BLaER1 (cell line): Measurements from ENCODE around the gene UNC5B.

Experiments
- H3K27ac ChIP-seq: shearing (Covaris generic); formaldehyde crosslinking; 2 replicates; pipeline ENCODE4 v1.8.1; 2022
- H3K27me3 ChIP-seq: shearing (Covaris generic); formaldehyde crosslinking; 2 replicates; pipeline ENCODE4 v1.8.1; 2022
- H3K36me3 ChIP-seq: shearing (Covaris generic); formaldehyde crosslinking; 2 replicates; pipeline ENCODE4 v1.8.1; 2022
- H3K4me1 ChIP-seq: shearing (Covaris generic); formaldehyde crosslinking; 2 replicates; pipeline ENCODE4 v1.8.1; 2022
- H3K4me2 ChIP-seq: shearing (Covaris generic); formaldehyde crosslinking; 2 replicates; pipeline ENCODE4 v1.8.1; 2022
- H3K4me3 ChIP-seq: shearing (Covaris generic); formaldehyde crosslinking; 2 replicates; pipeline ENCODE4 v1.8.1; 2022
- H3K9ac ChIP-seq: shearing (Covaris generic); formaldehyde crosslinking; 2 replicates; pipeline ENCODE4 v1.8.1; 2022
- H3K9me3 ChIP-seq: shearing (Covaris generic); formaldehyde crosslinking; 2 replicates; pipeline ENCODE4 v1.8.1; 2022
- H4K20me1 ChIP-seq: shearing (Covaris generic); formaldehyde crosslinking; 2 replicates; pipeline ENCODE4 v1.8.1; 2022
- Cebpa-rat ChIP-seq: shearing (Covaris generic); IDR thresholded peaks from 2 replicates; pipeline ENCODE4 v1.8.1; 2022

UNC5B gene

GRCh38 chr10:71332466-71332865 is 120.1 kb downstream of the UNC5B start:
- H3K36me3 ChIP-seq: peaks cover 53% of the 10 kb centered on the region
- H3K4me1 ChIP-seq: peaks cover 76% of the 10 kb centered on the region
- peak overlapping the region; percentile 52; the same call in 1 of the 2 replicates for H3K9ac ChIP-seq
- no peak overlapping the region for H3K27ac ChIP-seq
- no peaks in the 10 kb centered on the region for H3K27me3 ChIP-seq
- peaks cover 82% of the 10 kb centered on the region for H4K20me1 ChIP-seq
- H3K4me3 ChIP-seq: no peak overlapping the region
- TF ChIP-seq Cebpa-rat: no peak
- no peaks in the 10 kb centered on the region for H3K9me3 ChIP-seq
- H3K4me2 ChIP-seq: peak overlapping the region; percentile 74

- no peak for TF ChIP-seq Cebpa-rat
- H3K36me3 ChIP-seq: peaks cover 46% of the 10 kb centered on the region
- H3K27ac ChIP-seq: peak overlapping the region; percentile 60; the same call in 1 of the 2 replicates
- peaks cover 82% of the 10 kb centered on the region for H4K20me1 ChIP-seq
- H3K4me1 ChIP-seq: peaks cover 83% of the 10 kb centered on the region
- H3K4me2 ChIP-seq: peak overlapping the region; percentile 74
- peak overlapping the region; percentile 52 for H3K9ac ChIP-seq
- H3K27me3 ChIP-seq: no peaks in the 10 kb centered on the region
- H3K9me3 ChIP-seq: no peaks in the 10 kb centered on the region
- 0 out of 2 replicates have a peak overlapping the region, but pooled peaks have one; percentile 20 for H3K4me3 ChIP-seq
These were observed 120.9 kb downstream of the UNC5B start for GRCh38 chr10:71333129-71333887.

- Histone ChIP-seq H3K4me1 (peaks cover 80% of the 10 kb centered on the region), H3K9me3 (no peaks in the 10 kb centered on the region), H3K4me2 (no peak overlapping the region), H3K4me3 (no peak overlapping the region), H3K27ac (no peak overlapping the region), H3K36me3 (peaks cover 46% of the 10 kb centered on the region), H3K9ac (no peak overlapping the region), H4K20me1 (peaks cover 85% of the 10 kb centered on the region), H3K27me3 (no peaks in the 10 kb centered on the region)
- no peak for TF ChIP-seq Cebpa-rat
These were observed 121.9 kb downstream of the UNC5B start for GRCh38 chr10:71334221-71334791.

GRCh38 chr10:71335173-71335708 is 122.9 kb downstream of the UNC5B start:
- H3K4me2 ChIP-seq: peak overlapping the region; percentile 84
- H3K27ac ChIP-seq: no peak overlapping the region
- H3K4me3 ChIP-seq: no peak overlapping the region
- H3K36me3 ChIP-seq: peaks cover 46% of the 10 kb centered on the region
- H3K9ac ChIP-seq: 0 out of 2 replicates have a peak overlapping the region, but pooled peaks have one; percentile 2
- no peak for TF ChIP-seq Cebpa-rat
- H3K9me3 ChIP-seq: no peaks in the 10 kb centered on the region
- H4K20me1 ChIP-seq: peaks cover 83% of the 10 kb centered on the region
- H3K27me3 ChIP-seq: no peaks in the 10 kb centered on the region
- H3K4me1 ChIP-seq: peaks cover 70% of the 10 kb centered on the region

GRCh38 chr10:71336632-71337031 is 124.3 kb downstream of the UNC5B start:
- TF ChIP-seq Cebpa-rat: no peak
- H3K9ac ChIP-seq: no peak overlapping the region; the same call in 1 of the 2 replicates
- H3K27ac ChIP-seq: no peak overlapping the region; the same call in 1 of the 2 replicates

GRCh38 chr10:71337219-71337701 is 124.9 kb downstream of the UNC5B start:
- Histone ChIP-seq H3K36me3 (peaks cover 40% of the 10 kb centered on the region), H3K27me3 (no peaks in the 10 kb centered on the region), H3K9ac (no peak overlapping the region), H3K27ac (no peak overlapping the region; the same call in 1 of the 2 replicates), H3K4me2 (peak overlapping the region; percentile 84), H4K20me1 (peaks cover 75% of the 10 kb centered on the region), H3K9me3 (no peaks in the 10 kb centered on the region), H3K4me3 (peak overlapping the region; percentile 31; the same call in 1 of the 2 replicates), H3K4me1 (peaks cover 60% of the 10 kb centered on the region)
- no peak for TF ChIP-seq Cebpa-rat

More at GRCh38 chr10:71336632-71337031, 124.3 kb downstream of the UNC5B start:
- peaks cover 43% of the 10 kb centered on the region for H3K36me3 ChIP-seq
- H3K27me3 ChIP-seq: no peaks in the 10 kb centered on the region
- H3K9me3 ChIP-seq: no peaks in the 10 kb centered on the region
- peaks cover 75% of the 10 kb centered on the region for H4K20me1 ChIP-seq
- peak overlapping the region; percentile 84 for H3K4me2 ChIP-seq
- H3K4me1 ChIP-seq: peaks cover 66% of the 10 kb centered on the region
- H3K4me3 ChIP-seq: no peak overlapping the region

- H3K36me3 ChIP-seq: peaks cover 45% of the 10 kb centered on the region
- H3K4me2 ChIP-seq: no peak overlapping the region
- no peak for TF ChIP-seq Cebpa-rat
- peaks cover 52% of the 10 kb centered on the region for H3K4me1 ChIP-seq
- no peaks in the 10 kb centered on the region for H3K27me3 ChIP-seq
- no peak overlapping the region for H3K9ac ChIP-seq
- H3K9me3 ChIP-seq: no peaks in the 10 kb centered on the region
- H3K27ac ChIP-seq: no peak overlapping the region
- no peak overlapping the region for H3K4me3 ChIP-seq
- peaks cover 66% of the 10 kb centered on the region for H4K20me1 ChIP-seq
These were observed 126.5 kb downstream of the UNC5B start for GRCh38 chr10:71338728-71339495.

GRCh38 chr10:71339796-71340589 is 127.6 kb downstream of the UNC5B start:
- Histone ChIP-seq H3K4me3 (no peak overlapping the region), H3K9me3 (no peaks in the 10 kb centered on the region), H3K9ac (no peak overlapping the region), H3K27ac (no peak overlapping the region), H3K27me3 (no peaks in the 10 kb centered on the region), H3K4me1 (peaks cover 60% of the 10 kb centered on the region), H3K4me2 (no peak overlapping the region), H3K36me3 (peaks cover 39% of the 10 kb centered on the region), H4K20me1 (peaks cover 66% of the 10 kb centered on the region)
- no peak for TF ChIP-seq Cebpa-rat
